K562 (cell line): ENCODE results near the gene LETM1. TPM values are rescaled to one million over a fixed set of nuclear protein-coding genes. Genes with fewer than 3 reads are reported as not detected.
A peak's percentile ranks its signal among the peaks of the same experiment; 100 is the strongest.

Experiments used
- ATAC-seq: fragments of 200-7000 bp; cut with Tn5 transposase; 3 replicates; pipeline ENCODE4 v1.9.1; 2020; ENCODE audit warnings: moderate library complexity
- BruUV-seq: library from RNA; stranded (reverse); fragments of 400-500 nt; replicated peaks from 2 replicates; lab custom pipeline; 2021; lab: Mats Ljungman, UMichigan
- CTCF ChIA-PET: fragments of 300-600 bp; formaldehyde crosslinking; extraction: SDS; loops from one replicate; lab custom pipeline; 2021; ENCODE audit warnings: low intra/inter-chr PET ratio; lab: Yijun Ruan, JAX
- POLR2A ChIA-PET: fragments of 300-600, 350-650 bp; sonication (Branson Sonifier 250); formaldehyde crosslinking; extraction: SDS; loops from one replicate; lab custom pipeline; 2021; ENCODE audit warnings: antibody characterized with exemption, inconsistent platforms; lab: Yijun Ruan, JAX
- DNase-seq, 4 experiments: peaks; one replicate each; pipeline versions ENCODE4 v3.0.0 to v3.0.0-alpha.2; 2011 to 2018; ENCODE audit warnings: low spot score in 3 of 4, mixed read lengths in 3 of 4; ENCODE audit errors: extremely low read depth in 1 of 4
- FAIRE-seq: peaks from 2 replicates; lab custom pipeline; 2011; peaks lifted over from hg19 to GRCh38; lab: Jason Lieb, UNC
- H2AFZ ChIP-seq: 2 replicates; pipeline ENCODE4 v1.6.0; 2011; ENCODE audit warnings: low read depth, low read length, control low read depth, inconsistent platforms
- H3K27ac ChIP-seq: fragments of 200-600 bp; 3 replicates; pipeline ENCODE4 v1.8.0; 2011; ENCODE audit warnings: low read depth, mild to moderate bottlenecking, control low read depth, inconsistent platforms, low read length, moderate library complexity, mixed read lengths; ENCODE audit errors: extremely low read depth
- H3K27me3 ChIP-seq, 2 experiments: fragments of 300-600 bp in 1 of 2; 2 replicates in 1 of 2; 3 replicates in 1 of 2; pipeline versions ENCODE4 v1.6.0 to v1.8.0; 2011; ENCODE audit warnings: inconsistent platforms in 2 of 2, low read length in 2 of 2, mild to moderate bottlenecking in 1 of 2, mixed read lengths in 1 of 2, moderate library complexity in 1 of 2; ENCODE audit not compliant: control insufficient read depth in 2 of 2, insufficient read depth in 2 of 2
- H3K36me3 ChIP-seq: fragments of 300-600 bp; 3 replicates; pipeline ENCODE4 v1.8.0; 2011; ENCODE audit warnings: mild to moderate bottlenecking, low read length, inconsistent platforms; ENCODE audit not compliant: control insufficient read depth, insufficient read depth
- H3K4me1 ChIP-seq, 2 experiments: fragments of 200-600 bp in 1 of 2; replicated peaks in 1 of 2; 2 replicates in 1 of 2; 3 replicates in 1 of 2; pipeline versions ENCODE4 v1.5.1 to v1.8.0; 2011; ENCODE audit warnings: inconsistent platforms in 2 of 2, low read length in 2 of 2, mild to moderate bottlenecking in 1 of 2, mixed read lengths in 1 of 2, moderate library complexity in 1 of 2; ENCODE audit not compliant: control insufficient read depth in 2 of 2, insufficient read depth in 2 of 2
- H3K4me2 ChIP-seq: 2 replicates; pipeline ENCODE4 v1.6.1; 2011; ENCODE audit warnings: low read length, control low read depth, inconsistent platforms, mixed read lengths; ENCODE audit not compliant: insufficient read depth
- H3K4me3 ChIP-seq: fragments of 200-600 bp; sonication (generic), shearing (Covaris generic); 2 replicates; pipeline ENCODE4 v1.5.1; 2016; ENCODE audit warnings: control low read depth, inconsistent platforms
- H3K79me2 ChIP-seq: fragments of 200-600 bp; 3 replicates; pipeline ENCODE4 v1.8.0; 2011; ENCODE audit warnings: low read length, inconsistent platforms; ENCODE audit not compliant: control insufficient read depth, insufficient read depth
- H3K9ac ChIP-seq, 2 experiments: 2 replicates each; pipeline versions ENCODE4 v1.6.0 to v1.6.1; 2011; ENCODE audit warnings: low read depth in 2 of 2, low read length in 2 of 2, control low read depth in 1 of 2, inconsistent platforms in 1 of 2, mild to moderate bottlenecking in 1 of 2, mixed read lengths in 1 of 2; ENCODE audit not compliant: insufficient read depth in 1 of 2
- H3K9me1 ChIP-seq: one replicate; pipeline ENCODE4 v1.6.0; 2011; ENCODE audit warnings: inconsistent platforms, mild to moderate bottlenecking, low read length, moderate library complexity; ENCODE audit not compliant: control insufficient read depth, insufficient read depth
- H3K9me3 ChIP-seq: replicated peaks from 2 replicates; pipeline ENCODE4 v1.5.1; 2011; ENCODE audit warnings: low read depth, low read length, inconsistent platforms; ENCODE audit not compliant: control insufficient read depth, insufficient read depth
- H4K20me1 ChIP-seq: replicated peaks from 2 replicates; pipeline ENCODE4 v1.6.1; 2011; ENCODE audit warnings: low read length, inconsistent platforms, mixed read lengths; ENCODE audit not compliant: control insufficient read depth, insufficient read depth
- BCOR ChIP-seq: fragments of 450-650 bp; IDR thresholded peaks from 2 replicates; pipeline ENCODE4 v1.6.1; 2016
- PHF21A ChIP-seq: fragments of 450-650 bp; IDR thresholded peaks from 2 replicates; pipeline ENCODE4 v1.6.1; 2017; ENCODE audit warnings: low read depth, borderline replicate concordance
- WGBS: fragments of 100-300 bp; shearing (Covaris generic); methylation state at CpG from one replicate; pipeline ENCODE4 v1.1.6; 2016; ENCODE audit warnings: low coverage, mixed read lengths; ENCODE audit not compliant: insufficient coverage; ENCODE audit errors: missing lambda C conversion rate; 5-methylcytosine and 5-hydroxymethylcytosine counted together
- in situ Hi-C: fragments of 300-500 bp; cut with MboI; formaldehyde crosslinking; loops from 4 replicates; pipeline ENCODE4 v1.15.0; 2018; ENCODE audit warnings: inconsistent platforms, mixed read lengths
- intact Hi-C: fragments of 100-400 bp; cut with micrococcal nuclease; formaldehyde crosslinking; loops from 2 replicates; pipeline ENCODE4 v1.14.2; 2022
- polyA plus RNA-seq, 8 experiments: library from polyadenylated mRNA; depleted of rRNA in 4 of 8; stranded (reverse) in 5 of 8; unstranded in 3 of 8; fragments of >200 nt; fragmentation: Nextera tagmentation in 2 of 8; fragmentation: Illumina TruSeq in 1 of 8; extraction: Ambion mirVana in 2 of 8; extraction: Trizol in 1 of 8; gene quantifications; 2 replicates each; pipeline versions ENCODE4 v1.2.1 to v1.2.3, GENCODE V29; 2011 to 2014; ENCODE audit warnings: inconsistent platforms in 1 of 8, missing spikeins in 1 of 8
- total RNA-seq, 7 experiments: library from RNA; depleted of rRNA in 6 of 7; stranded (reverse); fragments of >200 nt in 6 of 7; fragmentation: Illumina TruSeq in 2 of 7; extraction: Trizol in 2 of 7; gene quantifications; 2 replicates each; pipeline versions ENCODE4 v1.2.1 to v1.2.3, GENCODE V29; 2011 to 2021; ENCODE audit warnings: low replicate concordance in 1 of 7
- TF ChIP-seq, protein P1 (sequence below): fragments of 250-450 bp; sonication (Bioruptor Pico); IDR thresholded peaks from 2 replicates; pipeline ENCODE4 v1.4.0; 2020; ENCODE audit warnings: mild to moderate bottlenecking

Gene LETM1
- total and polyA plus RNA-seq, 9 of the 15 experiments (the other 6 are each of a cell fraction or from before 2014, with no cell fraction given), result 3.9 to 109 (median 35.0) TPM

DNA sequence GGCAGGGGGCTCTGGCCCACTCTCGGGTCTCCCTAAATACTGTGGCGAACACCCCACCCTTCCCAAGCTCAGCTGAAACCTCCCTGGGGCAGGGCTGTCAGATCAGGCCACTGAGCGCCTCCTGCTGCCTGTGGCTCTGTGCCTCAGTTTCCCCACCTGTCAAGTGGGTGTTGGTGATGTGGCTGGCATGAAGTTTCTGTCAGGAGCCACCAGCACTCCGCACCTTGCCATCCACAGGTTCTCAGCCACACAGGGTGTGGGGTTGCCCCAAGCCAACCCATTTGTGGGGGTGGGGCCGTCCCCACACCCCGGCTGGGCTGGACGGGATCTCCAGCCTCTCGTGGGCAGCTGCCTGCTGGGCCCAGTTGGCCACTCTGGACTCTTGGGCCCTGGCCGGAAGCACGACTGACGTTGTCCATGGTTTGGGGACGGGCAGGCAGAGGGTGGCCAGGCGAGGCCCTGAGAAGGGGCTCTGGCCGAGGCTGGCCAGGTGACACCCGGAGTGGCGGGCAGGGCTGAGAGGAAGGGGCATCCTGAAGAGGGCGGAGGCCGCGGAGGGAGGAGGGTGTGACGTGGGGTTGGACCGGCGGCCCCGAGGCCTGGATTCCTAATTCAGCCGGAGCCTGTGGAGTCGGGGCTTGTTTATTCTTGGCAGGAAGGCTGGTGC lies 68.4 kb downstream of the LETM1 start:
- DNase-seq, result no peak
- no peak overlapping the region for H3K4me3 ChIP-seq

More for the DNA sequence above, 68.4 kb downstream of the LETM1 start:
- Histone ChIP-seq H4K20me1 (no peaks in the 10 kb centered on the region), H2AFZ (peak overlapping the region; percentile 98; the same call in 1 of the 2 replicates), H3K9ac (peak overlapping the region; percentile 51 to 74), H3K9me3 (no peaks in the 10 kb centered on the region), H3K27ac (peak overlapping the region; percentile 74; the same call in 2 of the 3 replicates), H3K27me3 (no peaks in the 10 kb centered on the region), H3K79me2 (no peaks in the 10 kb centered on the region), H3K4me2 (no peak overlapping the region), H3K4me1 (peaks cover 41 to 77% of the 10 kb centered on the region in 2 experiments), H3K36me3 (no peaks in the 10 kb centered on the region), H3K9me1 (no peaks in the 10 kb centered on the region)
- ATAC-seq, result no peak
- TF ChIP-seq PHF21A, result no peak
- 0 out of 2 replicates have a peak, but pooled peaks have one; percentile 61 for TF ChIP-seq BCOR
- TF ChIP-seq, protein P1, sequence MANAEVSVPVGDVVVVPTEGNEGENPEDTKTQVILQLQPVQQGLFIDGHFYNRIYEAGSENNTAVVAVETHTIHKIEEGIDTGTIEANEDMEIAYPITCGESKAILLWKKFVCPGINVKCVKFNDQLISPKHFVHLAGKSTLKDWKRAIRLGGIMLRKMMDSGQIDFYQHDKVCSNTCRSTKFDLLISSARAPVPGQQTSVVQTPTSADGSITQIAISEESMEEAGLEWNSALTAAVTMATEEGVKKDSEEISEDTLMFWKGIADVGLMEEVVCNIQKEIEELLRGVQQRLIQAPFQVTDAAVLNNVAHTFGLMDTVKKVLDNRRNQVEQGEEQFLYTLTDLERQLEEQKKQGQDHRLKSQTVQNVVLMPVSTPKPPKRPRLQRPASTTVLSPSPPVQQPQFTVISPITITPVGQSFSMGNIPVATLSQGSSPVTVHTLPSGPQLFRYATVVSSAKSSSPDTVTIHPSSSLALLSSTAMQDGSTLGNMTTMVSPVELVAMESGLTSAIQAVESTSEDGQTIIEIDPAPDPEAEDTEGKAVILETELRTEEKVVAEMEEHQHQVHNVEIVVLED, result no peak
- intact Hi-C loops, result no loop called here
- no TSS peak for BruUV-seq
- FAIRE-seq, result no peak
- in situ Hi-C loops, result no loop called here
- POLR2A ChIA-PET, result no interaction called here
- 83% methylated on average over 11 of the region's 25 CpGs for WGBS
- CTCF ChIA-PET, result no interaction called here
